GM19452 (cell line): Measurements from ENCODE around the gene GAS7.

ENCODE experiments used
- ATAC-seq: cut with Tn5 transposase; IDR thresholded peaks from one replicate; pipeline ENCODE4 v1.9.1; 2021; ENCODE audit not compliant: unreplicated experiment

GAS7 gene

DNA sequence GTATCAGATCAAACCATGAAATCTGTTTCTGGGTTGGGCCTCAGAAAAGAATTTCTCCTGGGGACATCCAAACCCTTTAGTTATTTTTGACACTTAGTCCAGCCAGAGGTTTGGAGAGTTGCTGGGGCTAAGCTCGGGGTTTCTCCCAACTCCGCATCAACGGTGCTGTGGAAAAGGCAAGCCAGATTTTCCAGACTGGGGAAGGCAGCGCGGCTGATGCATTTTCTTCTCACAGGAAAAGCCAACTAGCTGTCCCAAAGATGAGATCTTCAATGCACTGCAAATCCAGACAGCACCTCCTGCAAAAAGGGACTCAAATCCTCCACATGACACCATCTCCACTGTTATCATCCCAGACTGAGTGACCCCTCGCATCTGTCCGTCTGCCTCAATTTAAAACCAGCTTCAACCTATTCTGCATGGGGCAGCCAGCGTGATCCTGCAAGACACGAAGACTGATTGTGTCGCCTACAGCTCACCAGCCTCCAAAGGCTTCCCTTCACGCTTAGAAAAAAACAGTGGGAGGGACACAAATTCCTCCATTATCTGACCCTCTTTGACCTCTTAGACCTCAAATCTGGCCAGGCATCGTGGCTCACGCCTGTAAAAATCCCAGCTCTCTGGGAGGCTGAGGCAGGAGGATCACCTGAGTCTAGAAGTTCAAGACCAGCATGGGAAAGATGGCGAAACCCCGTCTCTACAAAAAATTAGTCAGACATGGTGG is 62.0 kb downstream of the GAS7 start:
- no peak for ATAC-seq

DNA sequence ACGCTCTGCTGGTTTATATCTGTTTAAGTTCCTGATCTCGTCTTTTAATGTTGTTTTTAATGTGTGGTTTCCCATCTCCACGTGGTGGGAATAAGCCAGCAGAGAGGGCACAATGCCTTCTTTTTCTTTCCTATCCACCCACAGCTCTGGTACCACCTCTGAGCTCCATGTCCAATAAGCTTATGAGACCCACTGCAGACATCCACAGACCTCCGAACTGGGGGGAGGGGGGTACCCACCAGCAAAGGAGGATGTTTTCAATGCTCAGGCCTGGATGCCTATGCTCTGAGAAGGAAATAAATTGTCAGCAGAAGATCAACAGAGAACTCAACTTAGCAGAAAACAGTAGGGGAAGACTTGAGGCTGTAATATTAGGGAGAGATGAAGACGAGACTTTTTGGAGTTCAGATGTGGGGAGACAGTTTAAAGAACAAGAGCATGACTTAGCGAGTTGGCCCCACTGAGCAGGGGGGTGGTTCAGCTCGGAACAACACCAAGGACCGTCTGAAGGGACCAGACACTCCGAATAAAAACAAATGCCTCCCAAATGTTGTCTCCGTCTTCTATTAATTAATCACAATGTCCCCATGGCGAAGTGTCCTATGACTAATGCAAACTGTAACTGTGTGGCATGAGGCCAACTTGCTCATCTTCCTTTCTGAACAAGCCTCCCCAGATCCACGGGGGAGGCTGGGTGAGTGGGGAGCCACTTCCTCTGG is 62.7 kb downstream of the GAS7 start:
- no peak for ATAC-seq

GRCh38 chr17:10130677-10131076 is 67.7 kb downstream of the GAS7 start:
- ATAC-seq = no peak

DNA sequence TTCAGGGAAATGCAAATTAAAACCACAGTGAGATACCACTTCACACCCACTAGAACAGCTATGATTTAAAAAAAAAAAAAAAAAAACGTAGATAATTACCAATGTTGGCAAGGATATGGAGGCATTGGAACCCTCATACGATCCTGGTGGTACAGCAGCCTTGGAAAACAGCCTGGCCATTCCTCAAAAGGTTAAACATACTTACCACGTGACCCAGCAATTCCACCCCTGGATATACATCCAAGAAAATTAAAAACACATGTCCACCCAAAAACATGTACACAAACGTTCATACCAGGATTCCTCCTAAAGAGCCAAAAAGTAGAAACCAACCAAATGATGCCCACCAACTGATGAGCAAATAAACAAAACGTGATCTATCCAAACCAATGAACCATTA is 68.1 kb downstream of the GAS7 start:
- no peak for ATAC-seq

- no peak for ATAC-seq
Observed at GRCh38 chr17:10127819-10128425, 70.5 kb downstream of the GAS7 start.

- ATAC-seq = no peak
Observed at GRCh38 chr17:10126616-10127501, 71.5 kb downstream of the GAS7 start.

GRCh38 chr17:10126276-10126615 is 72.2 kb downstream of the GAS7 start:
- no peak for ATAC-seq

DNA sequence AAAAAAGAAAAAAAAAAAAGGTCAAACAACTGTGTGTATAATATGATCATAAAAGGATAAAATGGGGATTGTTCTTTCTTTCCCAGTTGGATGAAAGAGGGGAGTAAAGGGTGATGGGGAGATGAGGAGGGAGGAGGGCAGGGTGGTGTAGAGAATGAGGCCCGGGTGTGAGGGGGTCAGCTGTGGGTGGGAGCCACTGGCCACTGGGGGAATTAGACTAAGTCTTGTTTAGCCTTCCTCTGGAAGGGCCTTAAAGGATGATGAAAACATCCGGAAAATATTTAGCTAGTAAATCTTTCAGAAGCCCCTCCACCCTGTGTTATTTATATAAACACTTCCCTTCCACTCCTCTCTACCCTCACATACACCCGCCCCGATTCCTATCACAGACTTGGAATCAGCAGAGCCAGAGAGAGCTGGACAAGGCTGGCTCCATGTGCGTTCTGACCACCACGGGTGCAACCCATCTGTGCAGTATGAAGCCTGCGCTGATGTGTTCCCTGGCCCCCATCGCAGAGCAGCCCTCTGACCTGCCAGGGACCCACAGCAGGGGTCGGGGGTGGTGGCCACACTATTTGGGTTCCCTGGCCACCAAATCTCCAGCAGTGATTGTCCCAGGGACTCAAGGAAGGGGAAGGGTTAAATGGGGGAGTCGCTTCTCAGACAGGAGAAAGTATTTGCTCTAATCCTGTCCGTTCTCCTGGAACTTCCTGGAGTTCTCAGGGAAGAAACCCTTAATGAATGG is 72.7 kb downstream of the GAS7 start:
- no peak for ATAC-seq

DNA sequence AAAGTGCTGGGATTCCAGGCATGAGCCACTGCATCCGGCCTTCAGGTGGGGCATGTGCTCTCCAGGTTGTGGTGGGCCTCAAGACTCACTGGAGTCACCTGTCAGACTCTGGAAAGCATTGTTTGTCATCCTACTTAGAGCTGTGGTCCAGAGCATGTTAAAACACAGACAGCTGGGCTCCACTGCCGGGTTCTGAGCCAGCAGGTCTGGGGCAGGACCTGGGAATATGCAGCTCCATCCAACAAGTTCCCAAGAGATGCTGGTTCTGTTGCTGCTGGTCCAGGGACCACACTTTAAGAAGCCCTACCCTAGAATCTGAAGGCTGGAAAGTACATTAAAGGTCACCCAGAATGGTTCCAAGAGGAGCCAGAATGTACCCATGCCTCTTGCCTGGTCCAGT is 75.3 kb downstream of the GAS7 start:
- ATAC-seq = no peak

DNA sequence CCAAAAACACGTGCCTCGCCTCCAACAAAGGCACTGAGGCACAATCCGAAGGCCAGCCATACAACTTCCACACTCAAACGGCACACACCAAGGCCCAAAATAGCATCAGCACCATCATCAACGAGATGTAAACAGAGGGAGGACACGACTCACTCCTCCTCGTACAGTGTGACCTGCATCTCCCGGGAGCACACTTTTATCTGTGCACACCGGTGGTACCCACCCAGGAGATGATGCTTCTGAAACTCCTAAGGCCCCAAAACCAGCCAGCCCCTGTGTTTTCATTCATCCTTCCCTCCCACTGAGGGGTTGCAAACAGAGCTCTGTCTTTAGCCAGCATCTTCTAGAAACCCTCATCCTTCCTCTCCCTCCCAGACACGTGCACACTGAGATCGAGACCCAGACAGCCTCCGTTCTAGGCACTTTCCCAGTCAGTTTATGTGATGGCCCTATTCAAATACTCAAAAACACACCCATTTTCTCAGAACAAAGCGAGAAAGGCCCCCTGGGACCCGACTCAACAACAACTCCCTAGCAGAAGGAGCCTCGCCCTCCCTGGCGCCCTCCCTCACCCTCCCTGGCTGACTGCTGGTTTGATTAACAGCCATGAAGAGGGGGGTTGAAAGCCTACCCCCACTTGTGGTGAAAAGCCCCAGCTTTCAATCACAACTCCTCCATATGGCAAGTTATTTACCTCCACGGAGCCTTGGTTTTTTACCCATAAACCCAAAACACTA is 76.3 kb downstream of the GAS7 start:
- no peak for ATAC-seq

DNA sequence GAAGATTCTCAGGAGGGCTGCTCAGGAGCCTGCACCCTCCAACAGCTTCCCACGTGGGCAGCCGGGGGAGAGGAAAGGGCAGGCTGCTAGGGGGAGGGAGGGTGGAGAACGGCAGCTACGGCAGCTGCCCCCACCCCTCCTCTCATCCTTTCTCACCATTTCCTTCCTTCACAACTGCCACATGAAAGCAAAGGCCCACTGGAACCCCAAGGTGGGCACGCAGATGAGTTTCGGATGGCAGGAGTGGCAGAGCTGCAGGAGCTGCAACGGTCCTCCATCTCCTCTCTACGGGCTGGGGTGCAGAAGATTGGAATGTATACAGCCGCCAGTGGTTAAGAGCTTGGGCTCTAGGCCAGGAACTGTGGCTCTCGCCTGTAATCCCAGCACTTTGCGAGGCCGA is 77.7 kb downstream of the GAS7 start:
- no peak for ATAC-seq

- ATAC-seq = no peak
Observed at GRCh38 chr17:10120109-10120485, 78.3 kb downstream of the GAS7 start.

- ATAC-seq = no peak
Observed at GRCh38 chr17:10119203-10120108, 79.0 kb downstream of the GAS7 start.

DNA sequence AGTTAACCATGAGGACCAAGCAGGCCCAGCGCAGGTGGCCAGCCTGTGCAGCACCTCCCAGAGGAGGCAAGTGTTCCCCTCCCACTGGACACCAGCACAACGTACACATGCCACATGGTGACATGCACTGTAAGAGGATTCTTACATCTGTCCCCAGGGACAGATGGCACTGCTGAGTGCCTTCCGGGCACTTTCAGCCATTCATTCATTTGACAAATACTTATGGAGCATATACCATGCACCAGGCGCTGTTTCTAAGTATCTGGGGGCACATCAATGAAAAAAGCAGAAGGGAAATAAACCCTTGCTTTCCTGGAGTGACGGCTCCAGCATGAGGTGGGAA is 79.6 kb downstream of the GAS7 start:
- ATAC-seq = no peak

- ATAC-seq = peak; percentile 39
Observed at GRCh38 chr17:10117581-10118001, 80.8 kb downstream of the GAS7 start.

DNA sequence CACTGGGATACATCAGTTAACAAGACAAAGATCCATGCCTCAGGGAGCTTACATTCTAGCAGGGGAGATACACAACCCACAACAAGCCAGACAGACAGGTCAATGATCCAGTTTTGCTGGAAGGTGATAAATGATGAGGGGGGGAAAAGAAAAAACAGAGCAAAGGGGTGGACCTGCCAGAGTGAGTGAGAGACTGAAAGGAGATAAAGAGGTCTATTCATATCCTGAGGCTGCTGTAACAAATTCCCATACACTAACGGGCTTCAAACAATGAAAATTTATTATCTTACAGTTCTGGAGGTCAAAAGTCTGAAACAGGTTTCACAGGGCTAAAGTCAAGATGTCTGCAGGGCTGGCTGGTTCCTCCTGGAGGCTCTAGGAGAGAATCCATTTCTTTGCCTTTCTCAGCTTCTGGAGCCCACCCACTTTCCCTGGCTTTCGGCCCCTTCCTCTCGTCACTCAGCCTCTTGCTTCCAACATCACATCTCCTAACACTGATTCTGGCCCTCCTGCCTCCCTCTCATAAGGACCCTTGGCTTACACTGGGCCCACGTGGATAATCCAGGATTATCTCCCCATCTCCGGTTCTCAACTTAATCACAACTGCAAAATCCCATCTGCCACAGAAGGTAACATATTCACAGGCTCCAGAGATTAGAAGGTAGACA is 81.5 kb downstream of the GAS7 start:
- no peak for ATAC-seq

GRCh38 chr17:10116267-10116666 is 82.1 kb downstream of the GAS7 start:
- no peak for ATAC-seq

DNA sequence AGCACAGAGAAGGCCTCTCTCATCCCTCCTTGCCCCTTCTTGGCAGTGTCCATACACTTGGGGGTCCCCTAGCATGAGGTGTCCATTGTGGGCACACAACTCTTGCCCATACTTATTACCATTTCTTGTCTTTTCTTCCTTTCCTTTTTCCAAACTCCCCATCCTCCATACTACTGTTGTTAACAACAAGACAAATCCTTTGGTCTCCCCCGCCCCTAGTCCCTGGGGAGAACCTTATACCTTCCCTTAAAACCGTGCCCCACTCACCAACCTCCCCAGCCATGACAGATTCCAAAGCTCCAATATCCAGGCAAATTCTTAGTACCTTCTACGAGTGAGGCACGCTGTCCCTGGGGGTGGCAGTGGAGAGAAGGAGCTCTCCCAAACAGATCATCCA is 82.9 kb downstream of the GAS7 start:
- ATAC-seq = no peak
